Measurements from ENCODE around the gene KCNJ14. TPM values are rescaled to one million over a fixed set of nuclear protein-coding genes. Genes with fewer than 3 reads are reported as not detected.

KCNJ14 gene
- total RNA-seq, 2 experiments from 2014 or later, result 1.2 TPM

GRCh38 chr19:48433337-48433736 lies 22.0 kb upstream of the KCNJ14 start:
- ChIA-PET POLR2A (no interaction called here), CTCF (interaction anchor here (0.6 to 1.2 kb wide), 3 partner anchors 25 to 409 kb away, joined by 3 to 4 read pairs (median 3); partner anchors contain the start of gene KDELR1)
- DNase-seq, result no peak
- no peak overlapping the region for H3K27ac Mint-ChIP-seq
- no peaks in the 10 kb centered on the region for H3K4me1 Mint-ChIP-seq (ENCODE audit: low read depth)
- H3K36me3 Mint-ChIP-seq, result no peaks in the 10 kb centered on the region
- no peak overlapping the region for H3K4me3 Mint-ChIP-seq
- intact Hi-C loops (cut with micrococcal nuclease), result no loop called here
- H3K9me3 Mint-ChIP-seq, result no peaks in the 10 kb centered on the region
- H3K27me3 Mint-ChIP-seq, result peaks cover 4% of the 10 kb centered on the region

- H3K4me3 Mint-ChIP-seq, result no peak overlapping the region
- H3K9me3 Mint-ChIP-seq, result no peaks in the 10 kb centered on the region
- H3K27ac Mint-ChIP-seq, result no peak overlapping the region
- no peak for DNase-seq
- H3K36me3 Mint-ChIP-seq, result no peaks in the 10 kb centered on the region
- ChIA-PET CTCF (no interaction called here), POLR2A (no interaction called here)
- intact Hi-C loops (cut with micrococcal nuclease), result no loop called here
- H3K27me3 Mint-ChIP-seq, result peaks cover 9% of the 10 kb centered on the region
- H3K4me1 Mint-ChIP-seq (ENCODE audit: low read depth), result no peaks in the 10 kb centered on the region
These were observed 18.8 kb upstream of the KCNJ14 start for GRCh38 chr19:48436586-48436985.

GRCh38 chr19:48441360-48442050 lies 13.9 kb upstream of the KCNJ14 start:
- ChIA-PET CTCF (no interaction called here), POLR2A (no interaction called here)
- no peak for DNase-seq
- no peak overlapping the region for H3K27ac Mint-ChIP-seq
- H3K36me3 Mint-ChIP-seq, result peaks cover 2% of the 10 kb centered on the region
- peak overlapping the region; percentile 9 for H3K4me3 Mint-ChIP-seq
- peaks cover 21% of the 10 kb centered on the region for H3K27me3 Mint-ChIP-seq
- peaks cover 14% of the 10 kb centered on the region for H3K4me1 Mint-ChIP-seq (ENCODE audit: low read depth)
- intact Hi-C loops (cut with micrococcal nuclease), result no loop called here
- no peaks in the 10 kb centered on the region for H3K9me3 Mint-ChIP-seq

- Mint-ChIP-seq H3K4me1 (ENCODE audit: low read depth) (peaks cover 19% of the 10 kb centered on the region), H3K27me3 (peaks cover 21% of the 10 kb centered on the region), H3K4me3 (no peak overlapping the region), H3K27ac (no peak overlapping the region), H3K9me3 (no peaks in the 10 kb centered on the region), H3K36me3 (peaks cover 3% of the 10 kb centered on the region)
- DNase-seq, result no peak
- intact Hi-C loops (cut with micrococcal nuclease), result no loop called here
- CTCF ChIA-PET, result interaction anchor here (1.1 kb wide), 1 partner anchor 91 kb away, joined by 4 read pairs; no protein-coding TSS in a partner anchor
- POLR2A ChIA-PET, result no interaction called here
These were observed 13.0 kb upstream of the KCNJ14 start for GRCh38 chr19:48442116-48443035.

GRCh38 chr19:48443256-48443655 lies 12.1 kb upstream of the KCNJ14 start:
- Mint-ChIP-seq H3K27me3 (peaks cover 19% of the 10 kb centered on the region), H3K9me3 (no peaks in the 10 kb centered on the region)
- CTCF ChIA-PET, result interaction anchor here (1.0 to 1.1 kb wide), 2 partner anchors 92 to 141 kb away, joined by 3 to 4 read pairs; no protein-coding TSS in a partner anchor

GRCh38 chr19:48443731-48444128 lies 11.6 kb upstream of the KCNJ14 start:
- peaks cover 19% of the 10 kb centered on the region for H3K27me3 Mint-ChIP-seq
- H3K9me3 Mint-ChIP-seq, result no peaks in the 10 kb centered on the region
- H3K4me1 Mint-ChIP-seq (ENCODE audit: low read depth), result peaks cover 28% of the 10 kb centered on the region
- ChIA-PET POLR2A (no interaction called here), CTCF (interaction anchor here (1.0 to 1.1 kb wide), 2 partner anchors 93 to 141 kb away, joined by 3 to 4 read pairs; no protein-coding TSS in a partner anchor)
- H3K4me3 Mint-ChIP-seq, result no peak overlapping the region
- no peak overlapping the region for H3K27ac Mint-ChIP-seq
- no peak for DNase-seq
- H3K36me3 Mint-ChIP-seq, result peaks cover 17% of the 10 kb centered on the region
- intact Hi-C loops (cut with micrococcal nuclease), result loop anchor here (2.0 kb wide), 1 partner anchor 45 kb away; no protein-coding TSS in a partner anchor

More at GRCh38 chr19:48443256-48443655, 12.1 kb upstream of the KCNJ14 start:
- POLR2A ChIA-PET, result no interaction called here
- H3K36me3 Mint-ChIP-seq, result peaks cover 12% of the 10 kb centered on the region
- H3K27ac Mint-ChIP-seq, result no peak overlapping the region
- no peak overlapping the region for H3K4me3 Mint-ChIP-seq
- intact Hi-C loops (cut with micrococcal nuclease), result no loop called here
- H3K4me1 Mint-ChIP-seq (ENCODE audit: low read depth), result peaks cover 25% of the 10 kb centered on the region
- DNase-seq, result no peak

- intact Hi-C loops (cut with micrococcal nuclease), result loop anchor here (2.0 kb wide), 1 partner anchor 46 kb away; no protein-coding TSS in a partner anchor
- CTCF ChIA-PET, result interaction anchor here (1.0 to 2.7 kb wide), 3 partner anchors 46 to 140 kb away, joined by 3 to 13 read pairs (median 4); partner anchors contain the start of gene KDELR1
- peak overlapping the region; percentile 87 for H3K4me3 Mint-ChIP-seq
- H3K9me3 Mint-ChIP-seq, result no peaks in the 10 kb centered on the region
- peaks cover 21% of the 10 kb centered on the region for H3K36me3 Mint-ChIP-seq
- H3K27me3 Mint-ChIP-seq, result peaks cover 18% of the 10 kb centered on the region
- no peak for DNase-seq
- peaks cover 28% of the 10 kb centered on the region for H3K4me1 Mint-ChIP-seq (ENCODE audit: low read depth)
- H3K27ac Mint-ChIP-seq, result peak overlapping the region; percentile 33
- POLR2A ChIA-PET, result no interaction called here
These were observed 11.0 kb upstream of the KCNJ14 start for GRCh38 chr19:48444129-48444935.

GRCh38 chr19:48444936-48445200 lies 10.5 kb upstream of the KCNJ14 start:
- POLR2A ChIA-PET, result no interaction called here
- H3K9me3 Mint-ChIP-seq, result no peaks in the 10 kb centered on the region
- peaks cover 22% of the 10 kb centered on the region for H3K36me3 Mint-ChIP-seq
- CTCF ChIA-PET, result interaction anchor here (1.0 to 2.7 kb wide), 5 partner anchors 27 to 144 kb away, joined by 3 to 13 read pairs (median 3); partner anchors contain the start of gene KDELR1
- peaks cover 28% of the 10 kb centered on the region for H3K4me1 Mint-ChIP-seq (ENCODE audit: low read depth)
- peaks cover 18% of the 10 kb centered on the region for H3K27me3 Mint-ChIP-seq
- no peak overlapping the region for H3K27ac Mint-ChIP-seq
- no peak for DNase-seq
- intact Hi-C loops (cut with micrococcal nuclease), result loop anchor here (1.0 to 5.0 kb wide), 4 partner anchors 24 to 123 kb away; partner anchors contain the start of genes CYTH2 and SYNGR4
- peak overlapping the region; percentile 87 for H3K4me3 Mint-ChIP-seq

GRCh38 chr19:48445256-48445605 lies 10.1 kb upstream of the KCNJ14 start:
- H3K36me3 Mint-ChIP-seq, result peaks cover 22% of the 10 kb centered on the region
- CTCF ChIA-PET, result interaction anchor here (1.0 to 2.7 kb wide), 5 partner anchors 28 to 143 kb away, joined by 3 to 13 read pairs (median 3); partner anchors contain the start of gene KDELR1
- POLR2A ChIA-PET, result no interaction called here
- H3K27me3 Mint-ChIP-seq, result peaks cover 18% of the 10 kb centered on the region
- DNase-seq, result peak; percentile 25
- peaks cover 28% of the 10 kb centered on the region for H3K4me1 Mint-ChIP-seq (ENCODE audit: low read depth)
- peak overlapping the region; percentile 87 for H3K4me3 Mint-ChIP-seq
- intact Hi-C loops (cut with micrococcal nuclease), result loop anchor here (1.0 to 5.0 kb wide), 4 partner anchors 24 to 123 kb away; partner anchors contain the start of genes CYTH2 and SYNGR4
- H3K9me3 Mint-ChIP-seq, result no peaks in the 10 kb centered on the region
- peak overlapping the region; percentile 93 for H3K27ac Mint-ChIP-seq

GRCh38 chr19:48445606-48446481 lies 9.5 kb upstream of the KCNJ14 start, which contains the start of gene GRWD1:
TSS of gene GRWD1 (plus strand) at chr19:48445983. CDS start at chr19:48446006, 23 bp downstream.
- Mint-ChIP-seq H3K4me1 (ENCODE audit: low read depth) (peaks cover 28% of the 10 kb centered on the region), H3K36me3 (peaks cover 22% of the 10 kb centered on the region), H3K27ac (peak within 1 kb of the TSS; percentile 93), H3K4me3 (peak within 1 kb of the TSS; percentile 87), H3K27me3 (peaks cover 18% of the 10 kb centered on the region), H3K9me3 (no peaks in the 10 kb centered on the region)
- DNase-seq, result peak; percentile 96
- ChIA-PET POLR2A (interaction anchor here (0.9 to 1.1 kb wide), 3 partner anchors 20 to 268 kb away, joined by 3 to 4 read pairs (median 3); no protein-coding TSS in a partner anchor), CTCF (interaction anchor here (0.7 to 2.7 kb wide), 8 partner anchors 28 to 680 kb away, joined by 3 to 13 read pairs (median 4); partner anchors contain the start of genes KDELR1, SYNGR4 and TMEM143)
- intact Hi-C loops (cut with micrococcal nuclease), result loop anchor here (1.0 to 5.0 kb wide), 4 partner anchors 23 to 124 kb away; partner anchors contain the start of genes CYTH2 and SYNGR4

Measured in activated CD4-positive, alpha-beta memory T cell treated with anti-CD3 and anti-CD28 coated beads for 36 hours (primary cell).